GM12864 (cell line): ENCODE measurements around the gene MIB2.
"Not testable (repeated sequence)": the region's sequence is repeated elsewhere in the genome, so short reads cannot be mapped to it uniquely, and the experiment has no call there.

Source experiments
- DNase-seq: peaks from one replicate; pipeline ENCODE4 v3.0.0-alpha.2; 2011; ENCODE audit warnings: low read depth
- H3K4me3 ChIP-seq: 2 replicates; pipeline ENCODE4 v1.5.1; 2011; ENCODE audit warnings: mild to moderate bottlenecking, low read depth, low read length, control low read depth
- CTCF ChIP-seq: IDR thresholded peaks from 2 replicates; pipeline ENCODE4 v1.5.1; 2011; ENCODE audit warnings: low read depth, mild to moderate bottlenecking, moderate library complexity, low read length, control low read depth, inconsistent platforms; ENCODE audit errors: missing control alignments

MIB2 gene

GRCh38 chr1:1669468-1670440 lies 54.5 kb downstream of the MIB2 start:
- no peak for TF ChIP-seq CTCF
- H3K4me3 ChIP-seq, result no peak overlapping the region
- no peak for DNase-seq

GRCh38 chr1:1670866-1671265 lies 55.6 kb downstream of the MIB2 start:
- TF ChIP-seq CTCF, result no peak
- no peak overlapping the region for H3K4me3 ChIP-seq
- no peak for DNase-seq

GRCh38 chr1:1671365-1672119 lies 56.2 kb downstream of the MIB2 start:
- no peak for DNase-seq
- no peak for TF ChIP-seq CTCF
- no peak overlapping the region for H3K4me3 ChIP-seq

- DNase-seq, result no peak
- TF ChIP-seq CTCF, result no peak
These were observed 57.1 kb downstream of the MIB2 start for GRCh38 chr1:1672181-1672965.

GRCh38 chr1:1674806-1675205 lies 59.5 kb downstream of the MIB2 start:
- DNase-seq, result not testable (repeated sequence)

More at GRCh38 chr1:1672181-1672965, 57.1 kb downstream of the MIB2 start:
- H3K4me3 ChIP-seq, result no peak overlapping the region

GRCh38 chr1:1675218-1675617 lies 59.9 kb downstream of the MIB2 start:
- H3K4me3 ChIP-seq, DNase-seq: not testable (repeated sequence)

More at GRCh38 chr1:1674806-1675205, 59.5 kb downstream of the MIB2 start:
- not testable (repeated sequence) for H3K4me3 ChIP-seq

- H3K4me3 ChIP-seq, DNase-seq: not testable (repeated sequence)
These were observed 60.8 kb downstream of the MIB2 start for GRCh38 chr1:1676087-1676486.
